Memory B cell (primary cell): ENCODE results near the gene PKP1.
"Not testable (repeated sequence)": the region's sequence is repeated elsewhere in the genome, so short reads cannot be mapped to it uniquely, and the experiment has no call there.

Experiments used
- ATAC-seq: fragments of 150-1000 bp; cut with Tn5 transposase; 2 replicates; pipeline ENCODE4 v1.10.0; 2021; ENCODE audit warnings: low read depth, mild to moderate bottlenecking, moderate library complexity
- DNase-seq, 2 donors: peaks; one replicate each; pipeline ENCODE4 v3.0.0; 2022; ENCODE audit warnings: low spot score in 2 of 2
- H3K27ac Mint-ChIP-seq: one replicate; pipeline ENCODE4 v1.8.0; 2022; ENCODE audit warnings: mild to moderate bottlenecking, moderate library complexity, mixed read lengths
- H3K27me3 Mint-ChIP-seq: one replicate; pipeline ENCODE4 v1.8.0; 2022; ENCODE audit warnings: mixed read lengths
- H3K36me3 Mint-ChIP-seq: one replicate; pipeline ENCODE4 v1.8.0; 2022; ENCODE audit warnings: mild to moderate bottlenecking, mixed read lengths
- H3K4me1 Mint-ChIP-seq: one replicate; pipeline ENCODE4 v1.8.0; 2022; ENCODE audit warnings: mixed read lengths
- H3K4me3 Mint-ChIP-seq: one replicate; pipeline ENCODE4 v1.8.0; 2022; ENCODE audit warnings: mild to moderate bottlenecking, moderate library complexity, mixed read lengths
- H3K9me3 Mint-ChIP-seq: one replicate; pipeline ENCODE4 v1.8.0; 2022; ENCODE audit warnings: mixed read lengths

The PKP1 gene

DNA sequence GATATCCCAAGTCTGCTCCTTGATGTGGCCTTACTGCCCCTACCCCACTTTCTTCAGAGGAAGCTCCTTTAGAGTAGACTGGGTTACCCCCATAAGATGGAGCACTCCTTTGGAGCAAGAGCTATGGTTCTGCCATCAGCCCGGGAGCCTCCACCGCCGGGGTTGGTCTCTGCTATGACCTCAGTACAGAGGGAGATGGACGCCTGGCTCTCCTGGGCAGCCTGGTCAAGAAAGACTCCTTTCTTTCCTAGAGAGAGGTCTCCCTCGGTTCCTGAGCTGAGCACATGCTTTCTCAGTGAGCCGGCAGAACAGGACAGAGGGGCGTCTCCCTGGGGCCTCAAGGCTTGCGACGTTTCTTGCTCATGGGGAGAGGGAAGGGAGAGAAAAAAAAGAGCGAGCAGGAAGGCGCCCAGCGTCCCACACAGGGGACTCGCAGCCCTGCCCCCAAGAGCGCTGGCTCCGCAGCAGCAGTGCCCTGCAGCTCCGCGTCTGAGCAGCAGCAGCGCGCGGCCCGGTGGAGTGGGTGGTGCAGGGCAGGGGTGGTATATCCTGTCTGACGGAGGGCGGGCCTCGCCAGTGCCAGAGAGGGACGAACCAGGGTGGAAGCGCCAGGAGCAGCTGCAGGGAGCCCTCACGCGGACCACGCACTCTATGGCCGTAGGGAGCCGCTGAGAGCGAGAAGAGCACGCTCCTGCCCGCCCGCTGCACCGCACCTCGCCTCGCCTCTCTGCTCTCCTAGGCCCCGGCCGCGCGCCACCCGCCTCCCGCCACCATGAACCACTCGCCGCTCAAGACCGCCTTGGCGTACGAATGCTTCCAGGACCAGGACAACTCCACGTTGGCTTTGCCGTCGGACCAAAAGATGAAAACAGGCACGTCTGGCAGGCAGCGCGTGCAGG is at the start of gene PKP1:
Gene PKP1 (plus strand): TSS at position 576 of the 899 bp plus-strand sequence. CDS start 197 bp downstream, at position 773.
- no peaks in the 10 kb centered on the region for H3K9me3 Mint-ChIP-seq
- no peaks in the 10 kb centered on the region for H3K36me3 Mint-ChIP-seq
- no peak for DNase-seq
- H3K4me1 Mint-ChIP-seq = peaks cover 2% of the 10 kb centered on the region
- no peak within 1 kb of the TSS for H3K27ac Mint-ChIP-seq
- no peak within 1 kb of the TSS for H3K4me3 Mint-ChIP-seq
- no peak for ATAC-seq
- H3K27me3 Mint-ChIP-seq = peaks cover 17% of the 10 kb centered on the region

DNA sequence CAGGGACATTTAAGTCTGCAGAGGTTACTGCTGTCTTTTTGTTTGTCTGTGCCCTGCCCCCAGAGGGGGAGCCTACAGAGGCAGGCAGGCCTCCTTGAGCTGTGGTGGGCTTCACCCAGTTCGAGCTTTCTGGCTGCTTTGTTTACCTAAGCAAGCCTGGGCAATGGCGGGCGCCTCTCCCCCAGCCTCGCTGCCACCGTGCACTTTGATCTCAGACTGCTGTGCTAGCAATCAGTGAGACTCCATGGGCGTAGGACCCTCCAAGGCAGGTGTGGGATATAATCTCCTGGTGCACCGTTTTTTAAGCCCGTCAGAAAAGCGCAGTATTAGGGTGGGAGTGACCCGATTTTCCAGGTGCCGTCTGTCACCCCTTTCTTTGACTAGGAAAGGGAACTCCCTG is 43.7 kb upstream of the PKP1 start:
- not testable (repeated sequence) for ATAC-seq, H3K36me3 Mint-ChIP-seq, H3K9me3 Mint-ChIP-seq, H3K4me1 Mint-ChIP-seq, H3K27ac Mint-ChIP-seq, H3K4me3 Mint-ChIP-seq, H3K27me3 Mint-ChIP-seq, DNase-seq

GRCh38 chr1:201240171-201240570 is 43.1 kb upstream of the PKP1 start:
- no peak overlapping the region for H3K27ac Mint-ChIP-seq
- no peaks in the 10 kb centered on the region for H3K4me1 Mint-ChIP-seq
- H3K9me3 Mint-ChIP-seq = no peaks in the 10 kb centered on the region
- no peak for DNase-seq
- no peak for ATAC-seq
- H3K4me3 Mint-ChIP-seq = no peak overlapping the region
- peaks cover 7% of the 10 kb centered on the region for H3K27me3 Mint-ChIP-seq
- no peaks in the 10 kb centered on the region for H3K36me3 Mint-ChIP-seq

- peaks cover 7% of the 10 kb centered on the region for H3K27me3 Mint-ChIP-seq
- H3K36me3 Mint-ChIP-seq = no peaks in the 10 kb centered on the region
- H3K4me3 Mint-ChIP-seq = no peak overlapping the region
- H3K9me3 Mint-ChIP-seq = no peaks in the 10 kb centered on the region
- no peak overlapping the region for H3K27ac Mint-ChIP-seq
- no peaks in the 10 kb centered on the region for H3K4me1 Mint-ChIP-seq
- DNase-seq (no peak), ATAC-seq (no peak)
Measured at GRCh38 chr1:201241736-201242135, 41.6 kb upstream of the PKP1 start.

GRCh38 chr1:201245082-201245481 is 38.2 kb upstream of the PKP1 start:
- Mint-ChIP-seq H3K9me3 (no peaks in the 10 kb centered on the region), H3K27me3 (peaks cover 10% of the 10 kb centered on the region), H3K4me3 (no peak overlapping the region), H3K27ac (no peak overlapping the region), H3K4me1 (no peaks in the 10 kb centered on the region), H3K36me3 (no peaks in the 10 kb centered on the region)
- no peak for DNase-seq
- ATAC-seq = no peak

GRCh38 chr1:201248721-201249559 is 34.4 kb upstream of the PKP1 start:
- Mint-ChIP-seq H3K27ac (no peak overlapping the region), H3K4me1 (no peaks in the 10 kb centered on the region), H3K36me3 (no peaks in the 10 kb centered on the region), H3K27me3 (peaks cover 15% of the 10 kb centered on the region), H3K9me3 (no peaks in the 10 kb centered on the region), H3K4me3 (no peak overlapping the region)
- ATAC-seq (no peak), DNase-seq (no peak)

- ATAC-seq = no peak
Measured at GRCh38 chr1:201250326-201251011, 32.8 kb upstream of the PKP1 start.

GRCh38 chr1:201251411-201251810 is 31.9 kb upstream of the PKP1 start:
- Mint-ChIP-seq H3K36me3 (no peaks in the 10 kb centered on the region), H3K27me3 (peaks cover 15% of the 10 kb centered on the region), H3K9me3 (no peaks in the 10 kb centered on the region), H3K27ac (no peak overlapping the region), H3K4me3 (no peak overlapping the region), H3K4me1 (no peaks in the 10 kb centered on the region)
- ATAC-seq = no peak
- DNase-seq = no peak

More at GRCh38 chr1:201250326-201251011, 32.8 kb upstream of the PKP1 start:
- Mint-ChIP-seq H3K4me1 (no peaks in the 10 kb centered on the region), H3K9me3 (no peaks in the 10 kb centered on the region), H3K27ac (no peak overlapping the region), H3K36me3 (no peaks in the 10 kb centered on the region), H3K4me3 (no peak overlapping the region), H3K27me3 (peaks cover 15% of the 10 kb centered on the region)
- no peak for DNase-seq

GRCh38 chr1:201251851-201252430 is 31.4 kb upstream of the PKP1 start:
- no peaks in the 10 kb centered on the region for H3K36me3 Mint-ChIP-seq

DNA sequence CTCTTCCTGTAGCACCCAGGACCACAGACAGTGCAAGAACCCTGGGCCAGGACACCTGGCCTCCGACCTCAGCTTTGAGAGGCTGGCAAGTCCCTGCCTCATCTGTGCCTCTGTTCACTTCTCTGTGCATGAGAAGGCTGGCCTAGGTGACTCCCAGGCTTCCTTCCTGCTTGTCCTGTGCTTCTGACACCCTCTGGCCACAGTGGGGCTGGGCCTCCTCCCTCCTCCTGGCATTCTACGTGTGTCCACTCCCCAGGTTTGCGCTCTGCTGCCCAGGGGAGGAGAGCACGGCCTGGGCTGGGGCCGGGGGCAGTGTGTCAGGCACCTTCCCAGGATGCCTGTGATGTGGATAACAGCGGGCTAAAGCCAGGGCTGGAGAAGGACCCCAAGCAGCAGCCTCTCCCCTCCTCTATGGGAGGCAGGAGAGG is 30.3 kb upstream of the PKP1 start:
- H3K4me3 Mint-ChIP-seq = no peak overlapping the region
- no peaks in the 10 kb centered on the region for H3K9me3 Mint-ChIP-seq
- no peak overlapping the region for H3K27ac Mint-ChIP-seq

More at GRCh38 chr1:201251851-201252430, 31.4 kb upstream of the PKP1 start:
- no peaks in the 10 kb centered on the region for H3K4me1 Mint-ChIP-seq
- H3K4me3 Mint-ChIP-seq = no peak overlapping the region
- ATAC-seq (no peak), DNase-seq (no peak)
- peaks cover 15% of the 10 kb centered on the region for H3K27me3 Mint-ChIP-seq
- H3K9me3 Mint-ChIP-seq = no peaks in the 10 kb centered on the region
- H3K27ac Mint-ChIP-seq = no peak overlapping the region

GRCh38 chr1:201253411-201253810 is 29.9 kb upstream of the PKP1 start:
- DNase-seq = no peak
- no peaks in the 10 kb centered on the region for H3K9me3 Mint-ChIP-seq
- no peak overlapping the region for H3K27ac Mint-ChIP-seq
- H3K4me3 Mint-ChIP-seq = no peak overlapping the region
- ATAC-seq = no peak
- H3K4me1 Mint-ChIP-seq = no peaks in the 10 kb centered on the region
- H3K27me3 Mint-ChIP-seq = peaks cover 15% of the 10 kb centered on the region
- H3K36me3 Mint-ChIP-seq = no peaks in the 10 kb centered on the region

More for the DNA sequence above, 30.3 kb upstream of the PKP1 start:
- peaks cover 15% of the 10 kb centered on the region for H3K27me3 Mint-ChIP-seq
- no peaks in the 10 kb centered on the region for H3K36me3 Mint-ChIP-seq
- H3K4me1 Mint-ChIP-seq = no peaks in the 10 kb centered on the region
- no peak for DNase-seq
- ATAC-seq = no peak

DNA sequence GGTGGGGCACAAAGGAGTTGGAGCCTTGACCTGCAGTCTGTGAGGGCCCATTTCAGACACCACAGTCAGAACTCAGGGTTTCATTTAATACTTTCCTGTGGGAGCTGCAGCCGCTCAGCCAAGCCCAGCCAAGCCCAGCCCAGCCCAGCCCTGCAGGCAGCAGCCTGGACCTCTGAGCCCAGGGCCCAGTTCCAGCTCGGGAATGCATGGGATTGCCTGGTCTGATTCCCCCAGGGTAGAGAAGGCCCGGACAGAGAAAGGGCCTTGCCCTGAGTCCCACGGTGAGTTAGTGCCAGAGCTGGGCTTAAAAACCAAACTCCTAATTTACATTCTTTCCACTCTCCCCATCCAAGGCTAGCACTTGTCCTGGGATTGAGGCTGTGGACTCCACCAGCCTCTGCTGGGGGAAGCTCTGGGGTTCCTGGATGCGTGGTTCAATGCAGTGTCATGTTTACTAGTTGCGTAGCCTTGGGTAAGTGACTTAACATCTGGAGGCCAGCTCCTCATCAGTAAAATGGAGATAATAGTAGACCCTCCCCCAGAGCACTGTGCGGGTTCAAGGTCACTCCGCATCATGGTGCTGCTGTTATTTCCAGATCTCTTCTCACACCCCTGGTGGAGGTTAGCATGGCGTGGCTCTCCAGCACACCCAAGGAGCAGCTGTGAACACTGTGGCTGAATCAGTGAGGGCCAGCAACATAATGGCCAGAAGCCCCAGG is 29.2 kb upstream of the PKP1 start:
- Mint-ChIP-seq H3K27me3 (peaks cover 15% of the 10 kb centered on the region), H3K36me3 (no peaks in the 10 kb centered on the region), H3K4me3 (no peak overlapping the region), H3K4me1 (no peaks in the 10 kb centered on the region), H3K9me3 (no peaks in the 10 kb centered on the region), H3K27ac (no peak overlapping the region)
- no peak for DNase-seq
- ATAC-seq = no peak
